GM10248 (cell line): Measurements from ENCODE around the gene CROCC2.

Experiments used
- CTCF ChIA-PET: fragments of 300-600 bp; sonication (Branson Sonifier 250); formaldehyde crosslinking; extraction: SDS; loops from one replicate; lab custom pipeline; 2021; ENCODE audit warnings: antibody characterized with exemption; lab: Yijun Ruan, JAX
- POLR2A ChIA-PET: fragments of 350-650 bp; sonication (Branson Sonifier 250); formaldehyde crosslinking; extraction: SDS; loops from one replicate; lab custom pipeline; 2020; ENCODE audit warnings: antibody characterized with exemption; lab: Yijun Ruan, JAX
- DNase-seq: peaks from one replicate; pipeline ENCODE4 v3.0.0; 2012; ENCODE audit errors: extremely low spot score
- TF ChIP-seq, protein P1 (sequence below): IDR thresholded peaks from 2 replicates; pipeline ENCODE4 v1.5.1; 2012; ENCODE audit warnings: mild to moderate bottlenecking, low read depth; ENCODE audit errors: extremely low read depth, missing control alignments, control extremely low read depth

Gene CROCC2

DNA sequence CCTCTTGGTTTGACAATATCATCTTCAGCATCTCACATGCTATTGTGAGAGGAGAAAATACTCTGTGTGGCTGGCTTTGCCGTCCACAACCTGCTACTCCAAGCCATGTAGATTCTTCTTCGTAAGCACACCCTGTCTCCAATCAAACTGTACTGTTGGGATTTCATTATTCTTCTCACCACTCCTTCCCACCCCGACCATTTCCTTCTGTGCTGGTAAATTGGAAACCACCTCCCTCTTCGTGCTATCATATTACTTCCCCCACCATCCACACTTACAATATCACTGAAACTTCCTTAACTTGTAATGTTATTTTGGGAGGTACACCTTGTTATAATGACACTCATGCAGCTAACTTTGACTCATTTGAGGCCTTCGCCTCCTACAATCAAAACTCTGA lies 40.7 kb upstream of the CROCC2 start:
- TF ChIP-seq, protein P1, sequence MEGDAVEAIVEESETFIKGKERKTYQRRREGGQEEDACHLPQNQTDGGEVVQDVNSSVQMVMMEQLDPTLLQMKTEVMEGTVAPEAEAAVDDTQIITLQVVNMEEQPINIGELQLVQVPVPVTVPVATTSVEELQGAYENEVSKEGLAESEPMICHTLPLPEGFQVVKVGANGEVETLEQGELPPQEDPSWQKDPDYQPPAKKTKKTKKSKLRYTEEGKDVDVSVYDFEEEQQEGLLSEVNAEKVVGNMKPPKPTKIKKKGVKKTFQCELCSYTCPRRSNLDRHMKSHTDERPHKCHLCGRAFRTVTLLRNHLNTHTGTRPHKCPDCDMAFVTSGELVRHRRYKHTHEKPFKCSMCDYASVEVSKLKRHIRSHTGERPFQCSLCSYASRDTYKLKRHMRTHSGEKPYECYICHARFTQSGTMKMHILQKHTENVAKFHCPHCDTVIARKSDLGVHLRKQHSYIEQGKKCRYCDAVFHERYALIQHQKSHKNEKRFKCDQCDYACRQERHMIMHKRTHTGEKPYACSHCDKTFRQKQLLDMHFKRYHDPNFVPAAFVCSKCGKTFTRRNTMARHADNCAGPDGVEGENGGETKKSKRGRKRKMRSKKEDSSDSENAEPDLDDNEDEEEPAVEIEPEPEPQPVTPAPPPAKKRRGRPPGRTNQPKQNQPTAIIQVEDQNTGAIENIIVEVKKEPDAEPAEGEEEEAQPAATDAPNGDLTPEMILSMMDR = no peak
- ChIA-PET POLR2A (no interaction called here), CTCF (no interaction called here)
- DNase-seq = no peak

DNA sequence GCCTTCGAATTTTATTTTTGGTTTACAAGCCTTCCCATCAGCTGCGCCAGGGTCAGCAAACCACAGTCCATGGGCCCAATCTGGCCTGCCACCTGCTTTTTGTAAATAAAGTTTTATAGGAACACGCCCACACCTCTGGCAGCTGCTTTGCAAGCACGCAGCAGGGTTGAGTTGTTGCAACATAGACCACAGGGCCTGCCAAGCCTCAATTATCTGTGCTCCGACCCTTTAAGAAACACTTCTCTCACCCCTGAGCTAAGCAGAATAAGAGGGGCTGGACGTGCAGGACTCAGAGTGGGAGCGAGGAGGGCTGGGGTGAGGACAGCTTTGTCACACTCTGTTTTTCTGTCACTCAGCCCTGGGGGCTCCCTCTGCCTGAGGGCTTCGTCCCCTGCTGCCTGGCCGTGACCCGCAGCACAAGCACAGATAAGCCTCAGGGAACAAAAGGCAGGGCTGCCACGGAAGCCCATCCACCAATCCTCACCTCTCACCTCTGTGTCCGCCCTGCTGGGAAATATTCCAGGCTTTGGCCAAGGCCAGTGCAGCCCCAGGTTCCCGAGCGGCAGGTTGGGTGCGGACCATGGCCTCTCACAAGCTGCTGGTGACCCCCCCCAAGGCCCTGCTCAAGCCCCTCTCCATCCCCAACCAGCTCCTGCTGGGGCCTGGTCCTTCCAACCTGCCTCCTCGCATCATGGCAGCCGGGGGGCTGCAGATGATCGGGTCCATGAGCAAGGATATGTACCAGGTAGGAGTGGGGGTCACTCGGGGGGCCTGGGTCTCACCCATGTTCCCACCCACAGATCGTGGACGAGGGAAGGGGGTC lies 37.6 kb upstream of the CROCC2 start, which contains the start of gene AGXT:
AGXT (plus strand) TSS at position 539 of the 823 bp plus-strand sequence; CDS start at position 581, 42 bp downstream.
- CTCF ChIA-PET = interaction anchor here (1.3 kb wide), 1 partner anchor 17 kb away, joined by 5 read pairs; no protein-coding TSS in a partner anchor
- TF ChIP-seq, protein P1 = no peak
- POLR2A ChIA-PET = no interaction called here
- DNase-seq = no peak

DNA sequence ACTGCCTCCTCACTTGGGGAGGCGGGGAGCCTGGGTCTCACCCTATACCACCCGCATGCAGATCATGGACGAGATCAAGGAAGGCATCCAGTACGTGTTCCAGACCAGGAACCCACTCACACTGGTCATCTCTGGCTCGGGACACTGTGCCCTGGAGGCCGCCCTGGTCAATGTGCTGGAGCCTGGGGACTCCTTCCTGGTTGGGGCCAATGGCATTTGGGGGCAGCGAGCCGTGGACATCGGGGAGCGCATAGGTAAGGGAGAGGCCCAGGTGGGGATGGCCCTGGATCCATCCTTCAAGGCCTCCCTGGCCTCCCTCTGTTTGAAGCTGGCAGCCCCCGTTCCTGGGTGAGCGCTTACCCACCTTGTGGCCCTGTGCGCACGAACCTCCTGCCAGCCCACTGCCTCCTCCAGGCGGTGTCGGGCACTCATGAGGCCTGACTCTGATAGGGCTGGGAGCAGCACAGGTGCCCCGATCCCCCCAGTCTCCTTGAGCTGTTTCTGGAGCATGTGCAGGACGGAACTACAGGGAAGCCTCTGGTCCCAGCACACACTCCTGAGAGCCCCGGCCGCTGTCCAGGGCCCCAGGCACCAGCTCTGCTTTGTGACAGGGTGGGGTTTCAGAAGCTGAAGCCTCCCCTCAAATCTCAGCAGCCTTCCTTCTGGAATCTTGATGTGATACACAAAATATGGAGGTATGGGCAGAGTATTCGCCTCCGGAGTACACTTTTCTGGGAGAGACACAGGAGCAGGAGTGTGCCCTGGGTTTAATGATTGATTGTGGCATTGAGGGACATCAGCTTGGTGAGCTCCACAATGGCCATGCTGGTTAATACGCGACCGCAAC lies 36.8 kb upstream of the CROCC2 start:
- ChIA-PET CTCF (interaction anchor here (1.3 kb wide), 1 partner anchor 18 kb away, joined by 5 read pairs; no protein-coding TSS in a partner anchor), POLR2A (no interaction called here)
- TF ChIP-seq, protein P1 = no peak
- no peak for DNase-seq

- no peak for DNase-seq
- ChIA-PET CTCF (no interaction called here), POLR2A (no interaction called here)
- TF ChIP-seq, protein P1 = no peak
Measured at GRCh38 chr2:240869956-240870875, 35.9 kb upstream of the CROCC2 start.

DNA sequence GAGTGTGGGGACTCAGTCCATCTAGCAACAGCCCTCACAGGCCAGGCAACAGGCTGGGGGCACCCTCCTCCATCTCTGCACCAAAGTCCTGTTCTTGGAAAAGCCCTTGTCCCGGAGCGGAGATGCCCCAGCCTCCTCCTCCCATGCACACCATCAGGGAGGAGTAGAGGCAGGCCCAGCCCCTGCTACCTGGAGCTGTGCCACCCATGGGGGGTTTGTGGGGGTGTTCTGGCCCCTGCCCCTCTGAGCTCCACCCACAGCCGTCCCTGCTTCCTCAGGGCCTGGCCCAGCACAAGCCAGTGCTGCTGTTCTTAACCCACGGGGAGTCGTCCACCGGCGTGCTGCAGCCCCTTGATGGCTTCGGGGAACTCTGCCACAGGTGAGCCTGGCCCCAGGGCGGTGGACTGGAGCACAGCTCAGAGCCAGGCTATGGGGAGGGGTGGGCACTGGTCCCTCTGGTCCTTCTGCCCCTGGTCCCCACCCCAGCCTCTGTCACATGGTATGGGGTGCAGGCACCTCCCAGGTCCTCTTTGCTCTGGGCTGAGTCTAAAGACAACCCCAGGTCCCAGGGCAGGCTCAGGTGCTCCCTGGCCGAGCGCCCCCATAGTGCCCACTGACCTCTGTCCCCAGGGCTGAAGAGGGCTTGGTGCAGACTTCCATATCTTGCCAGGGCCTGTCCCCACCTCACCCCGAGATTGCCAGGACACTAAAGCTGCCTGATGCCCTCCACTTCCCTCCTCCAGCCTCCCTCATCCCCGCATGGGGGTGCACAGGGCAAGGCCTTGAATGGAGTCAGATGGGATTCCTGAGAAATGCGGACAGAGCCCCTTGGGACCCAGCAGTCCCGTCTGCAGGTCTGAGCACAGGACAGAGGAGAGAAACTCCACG lies 34.8 kb upstream of the CROCC2 start:
- CTCF ChIA-PET = no interaction called here

More for the DNA sequence above, 34.8 kb upstream of the CROCC2 start:
- DNase-seq = no peak
- TF ChIP-seq, protein P1 = no peak
- POLR2A ChIA-PET = no interaction called here
